RPMI8226 (cell line): ENCODE measurements around the gene SLCO3A1.

Experiments
- DNase-seq: peaks from one replicate; pipeline ENCODE4 v3.0.0-alpha.2; 2015

SLCO3A1 gene

DNA sequence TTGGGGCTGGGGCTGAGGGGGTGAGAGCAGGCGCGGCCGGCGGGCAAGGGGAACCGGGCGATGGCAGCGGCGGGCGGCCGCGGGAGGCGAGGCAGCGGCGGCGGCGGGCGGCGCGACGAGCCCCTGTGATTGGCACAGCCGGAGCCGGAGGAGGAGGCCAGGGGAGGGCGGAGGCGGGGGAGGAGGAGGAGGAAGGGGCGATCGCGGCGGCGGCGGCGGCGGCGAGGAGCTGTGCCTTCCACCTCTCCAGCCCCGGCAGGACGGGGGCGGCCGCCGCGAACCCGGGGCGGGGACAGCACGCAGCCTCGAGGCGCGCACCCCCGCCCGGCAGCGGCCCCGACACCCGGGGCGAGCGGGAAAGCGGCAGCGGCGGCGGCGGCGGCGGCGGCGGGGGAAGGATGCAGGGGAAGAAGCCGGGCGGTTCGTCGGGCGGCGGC lies at the start of gene SLCO3A1:
SLCO3A1 (plus strand) TSS at position 198 of the 437 bp plus-strand sequence.
- peak; percentile 75 for DNase-seq

DNA sequence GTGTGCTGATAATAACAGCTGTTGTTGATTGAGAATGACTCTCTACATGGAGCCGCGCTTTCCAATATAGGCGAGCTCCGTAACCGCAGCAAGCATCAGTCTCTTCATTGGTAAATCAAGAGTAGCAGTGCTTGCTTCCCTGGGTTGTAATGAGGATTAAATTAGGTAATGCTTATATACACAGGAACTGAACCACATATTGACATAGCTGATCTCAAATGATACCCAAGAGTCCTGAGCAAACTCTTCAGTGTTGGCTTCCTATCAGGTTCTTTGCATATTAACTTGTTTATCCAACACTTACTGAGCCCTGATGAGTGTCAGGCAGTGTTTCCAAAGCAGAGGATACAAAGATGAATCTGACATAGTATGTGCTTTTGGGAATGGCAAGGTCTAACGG lies 46.4 kb upstream of the SLCO3A1 start:
- DNase-seq, result no peak

DNA sequence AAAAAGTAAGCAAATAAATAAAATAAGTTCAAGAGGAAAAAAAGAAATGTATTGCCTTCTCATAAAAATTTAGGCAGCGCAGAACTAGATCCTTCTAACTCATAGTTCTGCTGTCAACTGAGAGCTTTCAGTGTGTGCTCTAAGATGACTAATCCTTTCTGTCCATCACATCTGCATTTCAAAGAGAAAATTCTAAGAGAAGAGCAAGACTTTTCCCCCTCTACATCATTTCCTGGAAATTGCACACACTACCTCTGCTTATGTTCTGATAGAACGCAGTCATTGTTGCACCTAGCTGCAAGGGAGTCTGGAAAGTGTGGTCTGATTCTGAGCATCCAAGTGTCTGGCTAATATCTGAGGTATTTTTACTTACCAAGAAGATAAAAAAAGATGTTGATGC lies 39.6 kb upstream of the SLCO3A1 start:
- no peak for DNase-seq

DNA sequence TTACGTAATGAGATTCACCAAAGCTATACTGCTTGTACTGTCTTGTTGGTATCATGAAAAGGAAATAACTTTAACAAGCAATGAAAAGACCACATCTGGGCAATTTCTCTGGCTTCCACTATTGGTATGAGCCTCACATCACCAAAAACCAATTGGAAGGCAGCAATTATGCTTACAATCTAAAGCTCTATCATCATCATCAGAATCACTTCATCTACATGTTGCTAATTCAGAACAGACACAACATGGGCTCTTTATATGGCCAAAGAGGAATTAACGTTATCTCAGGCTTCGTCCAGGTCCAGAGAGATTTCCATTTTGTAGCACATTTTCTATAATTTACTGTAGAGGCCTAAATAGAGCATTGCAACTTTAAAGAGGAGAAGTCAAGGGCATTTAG lies 36.6 kb upstream of the SLCO3A1 start:
- DNase-seq, result no peak

DNA sequence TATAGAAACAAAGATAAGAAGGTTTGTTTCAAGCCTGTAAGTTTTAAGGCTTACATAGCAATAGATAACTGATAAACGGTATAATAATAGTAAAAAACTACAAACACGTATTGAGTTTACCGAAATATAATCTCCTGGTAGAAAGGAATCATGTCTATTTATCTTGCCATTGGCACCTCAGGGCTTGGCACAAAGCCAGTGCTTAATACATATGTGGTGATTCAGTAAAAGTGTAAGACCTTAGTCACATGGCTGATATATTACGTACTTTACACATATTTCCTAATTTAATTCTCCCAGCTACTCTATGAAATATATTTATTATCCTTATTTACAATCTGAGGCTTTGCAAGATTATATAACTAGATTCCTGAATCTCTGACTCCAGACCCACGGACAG lies 32.0 kb upstream of the SLCO3A1 start:
- no peak for DNase-seq

DNA sequence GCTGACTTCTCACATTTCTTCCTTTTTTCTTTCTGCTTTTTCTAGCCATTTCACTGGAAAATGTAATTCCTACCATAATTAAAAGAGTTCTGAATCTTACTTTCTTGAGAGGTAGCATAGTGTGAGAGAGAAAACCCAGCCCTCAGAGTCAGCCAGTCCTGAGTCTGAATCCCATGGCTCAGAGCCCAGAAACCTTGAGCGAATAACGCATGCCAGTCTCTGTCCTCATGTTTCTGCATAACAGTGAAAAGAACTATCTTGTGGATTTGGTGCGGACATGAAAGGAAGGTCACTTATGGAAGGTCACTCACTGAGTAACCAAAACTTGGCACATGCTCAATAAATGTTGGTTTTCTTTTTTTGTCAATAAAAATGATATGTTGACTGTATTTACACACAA lies 29.3 kb upstream of the SLCO3A1 start:
- DNase-seq, result no peak

DNA sequence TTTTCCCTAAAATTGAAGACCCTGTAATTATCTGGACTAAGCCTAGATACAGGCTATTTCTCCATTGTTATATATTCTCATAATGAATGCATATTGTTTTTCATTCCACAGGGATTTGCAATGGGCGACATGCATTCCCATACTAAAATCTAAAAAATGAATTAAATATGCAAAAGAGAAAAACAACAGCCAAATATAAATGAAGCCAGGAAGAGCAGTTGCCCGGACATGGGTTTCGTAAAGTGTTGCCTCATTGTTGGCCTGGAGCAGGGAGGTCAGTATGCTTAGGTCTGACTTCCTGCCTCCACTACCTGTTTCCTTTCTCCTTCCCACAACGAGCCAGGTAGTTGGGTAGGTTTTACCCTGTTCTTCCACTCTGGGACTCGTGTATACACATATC lies 27.1 kb upstream of the SLCO3A1 start:
- DNase-seq, result no peak

DNA sequence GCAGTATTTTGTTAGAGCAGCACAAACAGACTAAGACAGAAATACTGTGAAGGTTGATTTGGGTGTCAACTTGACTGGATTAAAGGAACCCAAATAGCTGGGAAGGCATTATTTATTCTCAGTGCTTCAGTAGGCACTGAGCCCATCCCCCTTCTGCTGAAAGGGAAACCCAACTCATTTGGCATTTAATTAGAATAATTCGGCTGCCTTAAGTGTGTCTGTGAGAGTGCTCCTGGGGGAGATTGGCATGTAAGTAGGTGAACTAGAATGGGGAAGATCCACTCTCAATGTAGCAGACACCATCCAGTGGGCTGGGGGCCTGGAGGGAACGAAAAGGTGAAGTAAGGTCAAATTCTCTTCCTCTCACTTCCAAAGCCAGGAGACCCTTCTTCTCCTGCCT lies 20.5 kb upstream of the SLCO3A1 start:
- no peak for DNase-seq

DNA sequence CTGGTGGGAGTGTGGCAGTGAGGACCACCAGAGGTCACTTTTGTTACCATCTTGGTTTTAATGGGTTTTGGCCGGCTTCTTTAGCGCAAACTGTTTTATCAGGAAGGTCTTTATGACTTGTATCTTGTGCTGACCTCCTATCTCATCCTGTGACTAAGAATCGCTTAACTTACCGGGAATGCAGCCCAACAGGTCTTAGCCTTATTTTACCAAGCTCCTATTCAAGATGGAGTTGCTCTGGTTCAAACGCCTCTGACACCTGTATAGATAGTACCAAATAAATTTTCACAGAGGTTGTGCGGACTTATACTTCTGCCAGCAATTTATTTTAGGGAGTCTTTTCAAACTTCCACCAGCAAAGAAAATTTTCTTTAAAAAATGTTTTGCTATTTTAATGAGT lies 13.6 kb upstream of the SLCO3A1 start:
- DNase-seq, result no peak

DNA sequence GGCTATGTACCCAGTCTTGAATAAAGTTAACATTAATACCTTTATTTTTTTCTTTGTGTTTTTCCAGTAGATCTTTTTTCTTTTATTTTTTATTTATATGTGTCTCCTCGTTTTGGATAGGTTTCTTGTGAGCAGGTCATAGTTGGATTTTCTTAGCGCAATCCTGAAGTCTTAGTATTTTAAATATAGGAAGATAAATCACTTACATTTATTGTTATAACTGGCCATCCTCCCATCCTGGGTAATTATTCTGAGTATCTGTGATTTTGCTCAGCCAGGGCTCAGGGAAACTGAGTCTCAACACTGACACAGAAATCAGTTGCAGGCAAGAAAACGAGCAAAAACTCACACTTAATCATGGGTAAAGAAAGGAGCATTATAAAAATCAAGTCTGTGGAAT lies 11.6 kb upstream of the SLCO3A1 start:
- no peak for DNase-seq

DNA sequence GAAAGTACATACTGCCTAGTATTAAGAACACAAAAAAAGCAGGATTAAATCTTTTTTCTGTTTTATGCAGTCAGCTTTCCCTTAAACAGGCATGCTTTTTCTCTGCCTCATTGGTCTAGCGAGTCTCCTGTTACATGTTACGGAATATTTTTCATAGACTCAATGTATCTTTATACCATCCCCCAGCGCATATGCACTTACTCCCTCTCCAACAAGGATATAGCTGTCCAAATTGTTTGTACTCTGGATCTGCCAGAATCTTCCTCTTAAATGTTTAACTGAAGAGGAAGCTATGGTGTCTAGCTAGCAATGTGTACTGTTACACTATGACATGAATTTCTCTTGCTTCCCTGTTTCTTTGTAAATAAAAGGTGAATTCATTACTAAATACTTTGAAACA lies 9.2 kb upstream of the SLCO3A1 start:
- DNase-seq, result no peak

DNA sequence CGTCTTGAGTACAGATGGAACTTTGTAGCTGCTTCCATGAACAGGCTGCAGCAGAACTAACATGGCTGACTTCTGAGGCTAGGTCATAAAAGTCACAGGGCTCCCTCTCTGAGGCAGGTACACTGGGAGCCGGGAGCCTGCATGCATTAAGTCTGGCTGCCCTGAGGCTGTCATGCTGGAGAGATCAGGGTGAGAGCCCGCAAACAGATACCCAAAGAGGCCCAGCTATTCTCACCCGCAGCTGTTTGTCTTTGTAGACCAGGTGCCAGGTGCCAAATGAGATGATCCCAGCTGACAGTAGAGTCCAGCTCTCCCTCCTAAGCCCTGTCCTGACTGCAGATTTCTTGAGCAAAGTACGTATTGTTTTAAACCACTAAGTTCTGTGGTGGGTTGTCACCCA lies 8.6 kb upstream of the SLCO3A1 start:
- peak; percentile 79 for DNase-seq

DNA sequence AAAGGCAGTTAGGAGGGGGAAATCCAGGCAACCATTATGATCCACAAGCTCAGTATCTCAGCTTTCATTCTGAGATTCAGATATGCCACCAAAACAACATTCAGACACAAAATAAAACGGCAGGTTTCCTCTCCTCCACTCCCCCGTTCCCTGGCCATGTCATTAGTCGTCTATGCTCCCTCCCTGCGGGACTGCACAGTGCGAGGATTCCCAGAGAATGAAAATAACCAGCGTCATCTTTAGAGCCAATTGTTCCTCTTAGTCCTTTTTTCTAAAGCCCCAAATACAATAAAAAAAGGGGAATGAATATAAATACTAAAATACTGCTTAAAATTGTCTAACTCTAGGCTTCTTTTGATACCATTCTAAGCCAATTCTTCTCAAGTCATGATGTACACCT lies 7.8 kb upstream of the SLCO3A1 start:
- DNase-seq, result no peak

DNA sequence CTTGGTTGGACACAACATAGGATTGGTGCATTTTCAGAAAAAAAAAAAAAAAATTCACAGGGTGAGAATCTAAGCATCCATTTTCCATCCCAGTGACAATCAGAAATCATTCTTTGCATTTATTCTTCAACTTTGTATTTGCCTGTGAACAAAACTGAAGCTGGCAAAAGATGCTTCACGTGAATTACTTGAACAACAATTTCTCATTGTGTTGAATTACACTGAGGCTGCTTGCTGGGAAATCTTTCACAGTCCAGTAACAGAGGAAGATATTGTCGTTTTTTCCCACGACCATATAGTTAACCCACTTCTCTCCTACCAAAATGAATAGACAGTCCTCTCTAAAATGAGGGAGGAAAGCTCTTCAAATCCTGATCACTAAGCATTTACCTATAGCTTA lies 4.3 kb upstream of the SLCO3A1 start:
- DNase-seq, result no peak

DNA sequence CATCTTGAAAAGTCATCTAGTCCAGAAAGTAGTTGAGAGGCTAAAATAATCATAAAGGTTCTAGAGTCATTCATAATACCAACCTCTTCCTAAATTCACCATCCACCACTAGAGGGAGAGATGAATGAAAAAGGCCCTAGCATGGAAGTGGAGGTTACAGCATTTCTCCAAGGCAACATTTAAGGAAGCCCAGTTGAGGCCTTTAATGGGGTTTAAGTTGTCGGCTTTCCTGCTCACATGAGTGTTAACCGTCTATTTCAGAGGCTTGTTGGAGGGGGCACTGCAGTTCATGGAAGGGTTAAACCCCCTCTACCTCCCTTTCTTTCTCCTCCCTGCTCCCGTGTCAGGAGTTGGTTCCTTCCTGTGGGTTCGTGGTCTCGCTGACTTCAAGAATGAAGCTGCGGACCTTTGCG lies 3.8 kb upstream of the SLCO3A1 start:
- peak; percentile 59 for DNase-seq

DNA sequence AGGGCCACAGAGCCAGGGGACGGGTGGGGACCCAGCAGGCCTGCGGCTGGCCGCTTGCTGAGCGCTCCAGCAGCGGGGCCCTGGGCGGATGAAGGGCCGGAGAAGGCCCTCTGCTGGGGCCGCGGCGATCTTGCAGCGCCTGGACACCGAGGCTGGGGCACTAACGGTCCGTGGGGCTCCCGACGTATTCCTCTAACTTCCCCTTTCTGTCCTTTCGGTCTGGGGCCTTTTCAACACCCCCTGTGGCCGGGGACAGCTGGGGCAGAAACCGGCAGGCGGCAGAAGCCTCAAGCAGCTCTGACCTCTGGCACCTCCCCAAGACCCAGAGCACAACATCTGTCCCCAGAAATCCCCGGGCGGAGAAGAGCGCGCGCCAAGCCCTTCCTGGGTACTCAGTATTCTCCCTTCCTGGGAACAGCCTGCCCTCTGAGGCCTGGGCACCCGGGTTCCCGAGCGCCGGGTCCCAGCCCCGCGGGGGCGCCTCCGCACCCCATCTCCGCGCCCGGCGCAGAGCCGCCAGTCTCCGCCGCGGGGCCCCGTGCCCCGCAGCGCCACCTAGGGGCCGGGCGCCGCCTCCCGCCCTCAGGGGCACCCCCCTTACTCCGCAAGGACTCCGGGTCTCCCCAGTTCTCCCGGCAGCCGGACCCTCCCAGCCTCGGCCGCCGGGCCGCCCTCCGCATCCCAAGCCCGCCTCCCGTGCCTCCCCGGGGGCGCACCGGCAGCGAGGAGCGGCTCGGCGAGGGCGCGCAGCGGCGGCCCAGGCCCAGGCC lies 582 bp upstream of the SLCO3A1 start:
- peak; percentile 95 for DNase-seq

DNA sequence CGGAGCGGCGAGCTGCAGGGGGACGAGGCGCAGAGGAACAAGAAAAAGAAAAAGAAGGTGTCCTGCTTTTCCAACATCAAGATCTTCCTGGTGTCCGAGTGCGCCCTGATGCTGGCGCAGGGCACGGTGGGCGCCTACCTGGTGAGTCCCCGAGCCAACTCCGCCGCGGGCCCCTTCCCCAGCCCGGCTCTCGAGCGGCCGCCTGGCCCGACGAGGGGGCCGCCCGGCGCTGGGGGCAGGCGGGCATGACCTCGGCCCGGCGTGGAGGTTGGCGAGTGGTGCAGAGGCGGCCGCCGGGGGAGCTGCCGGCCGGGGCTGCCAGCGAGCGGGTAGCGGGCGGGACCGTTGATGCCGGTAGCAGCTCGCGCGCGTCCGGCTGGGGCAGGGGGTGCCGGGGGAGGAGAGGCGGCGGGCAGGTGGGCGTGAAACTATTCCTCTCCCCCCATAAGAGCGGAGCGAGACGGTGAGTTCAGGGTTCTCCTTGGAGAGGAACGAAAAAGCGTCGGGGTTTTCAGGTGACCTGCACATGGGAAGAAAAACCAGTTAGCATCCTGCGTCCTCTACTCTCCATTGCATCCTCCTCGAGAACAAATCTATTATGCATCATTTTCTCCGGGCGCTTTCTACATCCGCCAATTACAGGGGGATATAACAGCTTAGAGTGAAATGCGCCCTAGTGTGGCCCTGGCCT lies 585 bp downstream of the SLCO3A1 start:
- peak; percentile 69 for DNase-seq

DNA sequence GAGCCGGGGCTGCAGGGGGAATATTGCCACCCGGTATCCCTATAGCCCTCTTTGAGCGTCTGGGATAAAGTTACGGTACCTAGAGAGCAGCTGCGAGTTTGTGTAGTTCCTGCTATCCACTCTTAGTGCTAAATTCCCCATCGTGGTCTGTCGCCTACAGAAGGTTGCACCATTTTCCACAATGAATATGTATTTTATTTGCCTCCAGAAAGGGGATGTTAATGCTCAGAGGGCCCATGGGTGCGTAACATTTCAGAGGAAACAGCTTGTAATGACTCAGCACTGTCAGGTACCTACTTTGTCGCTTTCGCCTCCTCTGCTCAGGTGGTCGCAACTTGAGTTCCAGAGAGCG lies 1.1 kb downstream of the SLCO3A1 start:
- DNase-seq, result peak; percentile 46

DNA sequence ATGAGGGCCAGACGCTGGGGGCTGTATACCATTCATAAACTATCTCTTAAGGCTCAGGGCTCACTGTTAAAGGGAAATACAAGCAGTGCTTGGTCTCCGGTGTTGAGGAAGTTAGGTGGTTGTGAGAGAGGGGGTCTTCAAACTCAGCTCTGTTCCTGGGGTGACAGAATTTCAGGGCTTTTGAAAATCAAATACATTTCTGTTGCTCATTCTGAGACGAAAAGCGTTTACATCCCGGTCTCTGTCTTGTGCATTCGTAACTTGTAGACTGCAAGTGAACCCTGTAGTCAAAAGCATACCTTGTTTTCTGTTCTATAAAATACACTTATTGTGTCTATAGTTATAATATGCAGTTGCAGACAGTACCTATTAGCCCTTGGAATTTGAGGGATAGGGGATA lies 1.7 kb downstream of the SLCO3A1 start:
- no peak for DNase-seq

DNA sequence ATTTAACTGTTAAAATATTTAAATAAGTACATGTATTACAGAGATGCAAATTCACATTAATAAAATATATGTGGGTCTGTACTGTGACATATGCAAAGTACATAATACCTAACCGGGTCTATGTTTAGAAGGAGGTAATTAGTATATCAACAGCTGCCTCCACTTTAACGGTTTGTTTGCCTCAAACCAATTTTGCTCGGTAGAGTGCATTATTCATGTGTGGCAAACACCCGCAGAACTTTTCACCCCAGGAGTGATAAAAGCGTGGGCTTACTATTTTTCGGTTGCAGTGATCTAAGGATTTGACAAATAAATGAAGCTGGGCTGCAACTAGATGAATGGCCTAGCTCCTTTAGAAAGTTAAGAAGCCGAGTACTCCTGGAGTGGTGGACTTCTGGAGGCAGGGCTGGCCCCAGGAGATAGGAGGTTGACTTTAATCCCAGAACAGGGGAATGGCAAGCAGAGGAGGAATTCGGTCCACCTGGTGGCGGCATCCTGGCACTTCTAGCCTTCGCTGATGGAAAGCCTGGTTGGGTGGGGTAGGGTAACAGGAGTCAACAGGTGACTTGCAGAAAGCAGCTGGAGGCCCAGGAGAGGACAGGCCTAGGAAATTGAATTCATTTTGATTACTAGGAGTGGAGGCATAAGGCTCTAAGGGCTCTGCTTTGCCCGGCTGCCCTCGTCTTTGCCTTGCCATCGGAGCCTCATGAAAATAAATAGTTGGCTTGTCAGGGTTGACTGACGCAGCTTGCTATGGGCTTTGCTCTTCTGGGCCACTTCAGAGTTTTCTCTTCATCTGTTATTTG lies 2.4 kb downstream of the SLCO3A1 start:
- DNase-seq, result peak; percentile 63

DNA sequence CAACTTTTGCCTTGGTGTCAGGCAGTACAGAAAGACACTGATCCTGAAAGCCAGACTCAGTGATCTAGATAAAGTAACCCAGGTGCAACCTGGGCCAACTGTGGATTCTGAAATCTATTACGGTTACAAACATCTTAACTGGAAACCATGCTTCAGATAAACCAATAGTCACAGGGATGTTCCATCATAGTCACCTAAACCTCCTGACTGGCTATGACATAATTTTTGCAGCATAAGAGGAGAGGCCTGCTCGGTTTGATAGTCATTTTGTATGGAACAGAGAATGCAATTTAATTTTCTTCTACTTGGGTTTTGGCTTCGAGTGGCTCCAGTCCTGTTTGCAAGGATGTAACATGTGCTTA lies 3.7 kb downstream of the SLCO3A1 start:
- peak; percentile 34 for DNase-seq

DNA sequence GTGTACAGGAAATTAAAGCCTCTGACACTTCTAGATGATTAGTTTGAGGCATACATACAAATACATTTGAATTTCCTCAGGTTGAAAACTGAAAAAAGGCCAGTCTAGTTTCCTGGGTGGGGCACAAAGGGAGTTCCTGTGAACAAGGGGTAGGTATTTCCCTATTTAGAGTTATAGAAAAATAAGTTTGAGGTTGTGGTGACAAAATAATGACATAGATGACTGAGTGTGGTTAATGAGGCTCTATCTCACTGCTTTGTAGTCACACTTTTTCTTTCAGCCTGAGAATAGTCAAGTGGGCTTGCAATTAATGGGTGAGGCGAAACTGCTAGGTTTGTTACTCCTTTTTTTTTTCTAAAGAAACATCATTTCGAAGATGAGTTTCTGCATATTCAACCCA lies 4.3 kb downstream of the SLCO3A1 start:
- DNase-seq, result peak; percentile 21

DNA sequence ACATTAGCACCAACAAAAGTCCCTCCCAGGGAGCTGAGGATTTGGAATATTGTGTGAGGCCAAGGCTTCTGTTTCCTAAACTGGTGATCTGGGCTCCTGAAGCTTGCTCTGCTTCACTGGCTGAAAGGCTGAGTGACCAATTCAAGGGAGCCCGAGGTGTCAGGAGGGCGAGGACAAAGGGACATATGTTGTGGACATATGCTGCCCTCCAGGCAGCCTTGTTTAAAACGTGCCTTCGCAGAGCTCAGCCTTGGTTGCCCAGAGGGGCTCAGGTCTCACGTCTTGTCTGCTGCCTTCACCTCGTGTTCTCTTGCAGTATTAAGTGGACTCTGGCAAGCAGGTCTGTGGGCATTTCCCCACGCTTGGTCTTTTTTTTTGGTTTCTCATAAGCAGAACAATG lies 7.0 kb downstream of the SLCO3A1 start:
- no peak for DNase-seq

DNA sequence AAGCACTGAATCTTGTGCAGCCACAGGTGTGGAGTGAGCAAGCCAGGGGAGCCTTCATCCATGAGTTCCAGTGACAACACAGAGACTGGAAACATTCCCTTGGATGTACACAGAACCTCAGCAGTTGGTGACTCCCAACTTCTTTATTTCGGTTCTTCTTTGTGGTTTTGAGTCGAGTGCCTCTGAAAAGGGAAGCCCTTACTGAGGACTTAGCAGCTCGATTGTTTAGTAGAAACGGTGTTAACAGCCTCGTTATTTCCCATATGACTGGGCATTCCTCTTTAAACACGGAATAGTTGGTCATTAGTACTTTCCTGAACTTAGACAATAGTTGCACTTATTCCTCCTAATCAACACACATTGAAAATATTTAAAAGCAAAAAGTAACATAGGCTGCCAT lies 7.7 kb downstream of the SLCO3A1 start:
- peak; percentile 73 for DNase-seq
